ENCODE results near the gene POU3F3.
A peak's percentile ranks its signal among the peaks of the same experiment; 100 is the strongest.

Gene POU3F3
- 0 reads per million in 4 donors for total RNA-seq

- DNase-seq, result peak in 1 of 5 donors; percentile 28
These were observed at the start of gene POU3F3 for GRCh38 chr2:104853534-104854497. TSS of gene POU3F3 (plus strand) at chr2:104854115. CDS start at chr2:104855511, 1,396 bp downstream.

GRCh38 chr2:104804148-104804890 lies 49.6 kb upstream of the POU3F3 start:
- DNase-seq, result no peak

- no peak for DNase-seq
These were observed 41.6 kb upstream of the POU3F3 start for GRCh38 chr2:104812286-104812685.

- no peak for DNase-seq
These were observed 37.8 kb upstream of the POU3F3 start for GRCh38 chr2:104816143-104816542.

- no peak for DNase-seq
These were observed 35.7 kb upstream of the POU3F3 start for GRCh38 chr2:104818264-104818663.

GRCh38 chr2:104820126-104820525 lies 33.8 kb upstream of the POU3F3 start:
- DNase-seq, result no peak

GRCh38 chr2:104825124-104825865 lies 28.6 kb upstream of the POU3F3 start:
- DNase-seq, result no peak

GRCh38 chr2:104826016-104826415 lies 27.9 kb upstream of the POU3F3 start:
- no peak for DNase-seq

- no peak for DNase-seq
These were observed 22.2 kb upstream of the POU3F3 start for GRCh38 chr2:104831742-104832141.

GRCh38 chr2:104834431-104835153 lies 19.3 kb upstream of the POU3F3 start:
- DNase-seq, result no peak

- no peak for DNase-seq
These were observed 17.6 kb upstream of the POU3F3 start for GRCh38 chr2:104836265-104836664.

GRCh38 chr2:104836841-104837240 lies 17.1 kb upstream of the POU3F3 start:
- DNase-seq, result no peak

- DNase-seq, result no peak
These were observed 13.8 kb upstream of the POU3F3 start for GRCh38 chr2:104840156-104840555.

- no peak for DNase-seq
These were observed 12.9 kb upstream of the POU3F3 start for GRCh38 chr2:104840893-104841585.

GRCh38 chr2:104841744-104842143 lies 12.2 kb upstream of the POU3F3 start:
- DNase-seq, result no peak

- DNase-seq, result no peak
These were observed 8.9 kb upstream of the POU3F3 start for GRCh38 chr2:104844807-104845551.

GRCh38 chr2:104845552-104845931 lies 8.4 kb upstream of the POU3F3 start:
- DNase-seq, result no peak

GRCh38 chr2:104845946-104846785 lies 7.7 kb upstream of the POU3F3 start:
- no peak for DNase-seq

GRCh38 chr2:104846786-104847585 lies 6.9 kb upstream of the POU3F3 start:
- no peak for DNase-seq
